ENCODE measurements around the gene ATP6V1E1. TPM values are rescaled to one million over a fixed set of nuclear protein-coding genes. Genes with fewer than 3 reads are reported as not detected.
"Not testable (repeated sequence)": the region's sequence is repeated elsewhere in the genome, so short reads cannot be mapped to it uniquely, and the experiment has no call there.

Gene ATP6V1E1
- polyA plus RNA-seq, 1 of the 3 experiments (the other 2 are of a cell fraction): 140 TPM

- TF ChIP-seq USF2 (IDR thresholded peaks at IDR 0.05; ENCODE audit: borderline replicate concordance, low read depth, low read length) (no peak), IRF3 (IDR thresholded peaks at IDR 0.05; ENCODE audit: low read depth, low read length) (no peak), SIN3A (IDR thresholded peaks at IDR 0.05; ENCODE audit: borderline replicate concordance, low read depth, low read length) (no peak), YY1 (IDR thresholded peaks at IDR 0.05; ENCODE audit: low read depth) (no peak), JUND (IDR thresholded peaks at IDR 0.05) (peak; percentile 56; the same call in 1 of the 2 replicates), USF1 (IDR thresholded peaks at IDR 0.05; ENCODE audit: borderline replicate concordance, low read depth) (no peak), ELF1 (IDR thresholded peaks at IDR 0.05) (no peak), RFX5 (IDR thresholded peaks at IDR 0.05; ENCODE audit: low read length) (no peak), POLR2AphosphoS5 (IDR thresholded peaks at IDR 0.05; ENCODE audit: low read depth, low read length) (peak; percentile 60; the same call in 1 of the 2 replicates), TEAD4 (IDR thresholded peaks at IDR 0.05; ENCODE audit: borderline replicate concordance, insufficient read depth) (peak; percentile 16; the same call in 1 of the 2 replicates), TAF1 (IDR thresholded peaks at IDR 0.05; ENCODE audit: borderline replicate concordance, low read depth, low read length) (no peak), GABPA (IDR thresholded peaks at IDR 0.05; ENCODE audit: low read depth) (no peak)
These were observed 44.0 kb upstream of the ATP6V1E1 start (continued) for GRCh38 chr22:17672417-17672991.

GRCh38 chr22:17671521-17672092, 43.1 kb upstream of the ATP6V1E1 start:
- CTCF ChIA-PET: interaction anchor here (1.1 kb wide), 1 partner anchor 13 kb away, joined by 4 read pairs; no protein-coding TSS in a partner anchor
- H3K9me2 ChIP-seq; H3K27me3 ChIP-seq (ENCODE audit: insufficient read depth); H3K4me3 ChIP-seq (ENCODE audit: low read depth in 2 of 2, low read length in 1 of 2); H3K9me3 ChIP-seq; H3K36me3 ChIP-seq (replicated peaks in 1 of 2; ENCODE audit: control insufficient read depth in 1 of 2, insufficient read depth in 2 of 2, low read length in 1 of 2); H3K9ac ChIP-seq; H4K20me1 ChIP-seq (ENCODE audit: insufficient read depth); H2AFZ ChIP-seq (ENCODE audit: low read depth); DNase-seq; POLR2A ChIA-PET: not testable (repeated sequence)
- peaks cover 47% of the 10 kb centered on the region for H3K79me2 ChIP-seq (ENCODE audit: insufficient read depth)
- WGBS (ENCODE audit: low lambda C conversion rate): 98% methylated on average over 10 of the region's 10 CpGs
- H3F3A ChIP-seq (replicated peaks; ENCODE audit: insufficient read depth): peaks cover 15% of the 10 kb centered on the region
- peaks cover 3 to 14% of the 10 kb centered on the region in 2 experiments for H3K4me1 ChIP-seq (ENCODE audit: control insufficient read depth in 1 of 2, insufficient read depth in 2 of 2, low read depth in 1 of 2, low read length in 1 of 2)
- H3K27ac ChIP-seq (ENCODE audit: low read depth in 2 of 2, low read length in 1 of 2): peak overlapping the region in 1 of 2 experiments; percentile 91; a peak in 2 of 4 replicates
- peak overlapping the region; percentile 54; the same call in 1 of the 2 replicates for H3K4me2 ChIP-seq

All from SK-N-SH (cell line).